ENCODE measurements around the gene ADGRD2. TPM values are rescaled to one million over a fixed set of nuclear protein-coding genes. Genes with fewer than 3 reads are reported as not detected.

The ADGRD2 gene
- total RNA-seq, 1 experiment from 2014 or later: not detected

- no peak for DNase-seq (ENCODE audit: low spot score)
Observed at GRCh38 chr9:124510650-124511425, 60.6 kb downstream of the ADGRD2 start.

- peak; percentile 23 for DNase-seq (ENCODE audit: low spot score)
Observed at GRCh38 chr9:124511426-124511840, 61.2 kb downstream of the ADGRD2 start.

- no peak for DNase-seq (ENCODE audit: low spot score)
Observed at GRCh38 chr9:124511891-124512805, 61.9 kb downstream of the ADGRD2 start.

DNA sequence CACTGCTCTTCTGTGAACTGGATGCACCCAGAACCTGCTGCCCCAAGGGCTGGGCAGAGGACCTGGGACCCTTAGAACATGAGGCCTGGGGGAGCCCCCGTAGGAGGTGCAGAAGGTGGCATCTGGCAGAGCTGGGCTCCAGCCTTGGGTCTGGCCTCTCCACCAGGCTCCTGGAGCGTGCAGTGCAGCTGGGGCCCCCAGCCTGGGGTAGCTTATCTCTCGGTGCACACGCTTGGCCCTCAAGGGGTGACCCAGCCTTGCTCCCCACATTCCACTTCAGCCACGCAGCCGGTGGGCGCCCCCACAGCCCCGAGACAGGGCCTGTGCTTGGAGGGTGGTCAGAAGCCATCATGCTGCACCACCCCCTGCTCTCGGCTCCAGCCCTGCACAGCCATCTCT is 62.6 kb downstream of the ADGRD2 start:
- DNase-seq (ENCODE audit: low spot score): no peak

DNA sequence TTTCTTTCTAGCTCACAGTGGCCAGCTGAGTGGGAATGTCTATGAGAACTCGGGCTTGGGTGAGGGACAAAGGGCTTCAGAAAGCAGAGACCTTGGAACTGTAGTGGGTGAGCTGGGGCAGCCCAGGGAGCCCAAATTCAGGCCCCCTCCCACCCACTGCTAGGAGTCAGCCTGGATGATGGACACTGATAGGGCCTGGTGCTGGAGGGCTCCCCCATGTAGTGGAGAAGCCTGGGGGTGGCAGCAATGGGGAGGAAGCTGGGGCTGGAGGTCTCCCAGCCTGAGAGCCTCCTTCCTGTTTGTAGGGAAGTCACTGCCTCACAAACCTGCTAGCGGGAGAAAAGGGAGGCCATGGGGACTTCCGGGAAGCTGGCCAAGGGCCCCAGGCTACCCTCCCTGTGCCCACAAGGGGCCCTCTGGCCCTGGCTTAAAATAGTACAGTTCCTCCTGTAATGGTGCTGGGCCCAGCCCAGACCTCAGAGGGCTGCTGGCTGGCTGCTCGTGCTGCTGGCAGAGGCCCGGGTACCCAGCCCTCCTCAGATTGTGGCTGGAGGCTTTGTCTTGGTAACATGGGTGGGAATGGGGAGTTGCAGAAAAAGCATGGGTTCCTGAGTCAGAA is 63.2 kb downstream of the ADGRD2 start:
- no peak for DNase-seq (ENCODE audit: low spot score)

- DNase-seq (ENCODE audit: low spot score): no peak
Observed at GRCh38 chr9:124514125-124514524, 63.9 kb downstream of the ADGRD2 start.

DNA sequence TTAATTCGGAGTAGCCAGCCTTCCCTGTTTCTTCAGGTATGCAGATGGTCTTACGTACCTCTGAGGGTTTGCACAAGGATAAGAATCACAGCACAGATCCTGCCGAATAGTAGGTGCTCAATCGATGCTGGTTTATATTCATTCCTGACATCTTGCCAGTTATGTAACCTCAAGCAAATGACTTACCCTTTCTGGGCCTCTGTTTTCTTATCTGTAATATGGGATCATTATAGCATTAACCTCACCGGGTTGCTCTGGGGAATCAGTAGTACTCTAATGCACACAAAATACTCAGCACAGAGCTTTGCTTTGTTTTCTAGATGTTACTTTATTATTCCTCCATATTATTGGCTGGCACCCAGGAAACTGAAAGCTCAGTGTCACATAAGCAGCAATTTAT is 64.6 kb downstream of the ADGRD2 start:
- no peak for DNase-seq (ENCODE audit: low spot score)

DNA sequence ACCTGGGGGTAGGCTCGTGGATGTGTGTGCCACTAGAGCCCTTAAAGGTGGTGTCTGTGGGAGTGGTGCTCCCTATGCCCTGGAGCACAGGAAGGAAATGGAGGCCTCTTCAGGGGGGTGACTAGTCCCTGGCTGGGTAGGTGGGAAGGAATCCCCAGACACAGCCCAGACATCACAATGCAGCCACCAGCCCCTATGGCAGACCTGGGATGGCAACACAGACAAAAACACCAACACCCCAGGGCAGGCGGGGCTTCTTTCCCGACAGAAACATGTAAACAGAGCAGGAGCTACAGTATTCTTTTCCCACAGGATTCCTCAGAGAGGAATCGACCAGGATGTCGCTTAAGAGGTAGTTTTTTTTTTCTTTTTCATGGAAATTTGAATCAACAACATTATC is 67.3 kb downstream of the ADGRD2 start:
- DNase-seq (ENCODE audit: low spot score): no peak

DNA sequence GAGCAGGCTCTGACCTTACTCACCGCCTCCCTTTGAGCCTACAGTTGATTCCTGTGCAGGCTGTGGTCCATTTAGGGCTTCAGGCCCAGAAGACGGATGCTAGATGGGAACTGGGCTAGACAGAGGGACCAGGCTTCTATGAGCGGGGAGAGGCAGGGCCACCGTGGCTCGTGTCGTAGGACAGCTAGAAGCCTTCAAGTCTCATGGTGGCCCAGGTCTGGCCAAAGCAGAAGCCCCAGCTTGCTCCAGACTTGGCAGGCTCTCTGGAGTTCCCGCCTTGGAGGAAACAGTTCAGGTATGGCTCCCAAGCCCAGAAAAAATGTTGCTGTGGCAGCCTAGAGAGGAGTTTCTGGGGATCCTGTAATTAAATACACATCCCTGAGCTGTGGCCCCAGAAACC is 67.9 kb downstream of the ADGRD2 start:
- no peak for DNase-seq (ENCODE audit: low spot score)

GRCh38 chr9:124520206-124520596 is 70.0 kb downstream of the ADGRD2 start:
- DNase-seq (ENCODE audit: low spot score): peak; percentile 76

- DNase-seq (ENCODE audit: low spot score): no peak
Observed at GRCh38 chr9:124521142-124521541, 70.9 kb downstream of the ADGRD2 start.

DNA sequence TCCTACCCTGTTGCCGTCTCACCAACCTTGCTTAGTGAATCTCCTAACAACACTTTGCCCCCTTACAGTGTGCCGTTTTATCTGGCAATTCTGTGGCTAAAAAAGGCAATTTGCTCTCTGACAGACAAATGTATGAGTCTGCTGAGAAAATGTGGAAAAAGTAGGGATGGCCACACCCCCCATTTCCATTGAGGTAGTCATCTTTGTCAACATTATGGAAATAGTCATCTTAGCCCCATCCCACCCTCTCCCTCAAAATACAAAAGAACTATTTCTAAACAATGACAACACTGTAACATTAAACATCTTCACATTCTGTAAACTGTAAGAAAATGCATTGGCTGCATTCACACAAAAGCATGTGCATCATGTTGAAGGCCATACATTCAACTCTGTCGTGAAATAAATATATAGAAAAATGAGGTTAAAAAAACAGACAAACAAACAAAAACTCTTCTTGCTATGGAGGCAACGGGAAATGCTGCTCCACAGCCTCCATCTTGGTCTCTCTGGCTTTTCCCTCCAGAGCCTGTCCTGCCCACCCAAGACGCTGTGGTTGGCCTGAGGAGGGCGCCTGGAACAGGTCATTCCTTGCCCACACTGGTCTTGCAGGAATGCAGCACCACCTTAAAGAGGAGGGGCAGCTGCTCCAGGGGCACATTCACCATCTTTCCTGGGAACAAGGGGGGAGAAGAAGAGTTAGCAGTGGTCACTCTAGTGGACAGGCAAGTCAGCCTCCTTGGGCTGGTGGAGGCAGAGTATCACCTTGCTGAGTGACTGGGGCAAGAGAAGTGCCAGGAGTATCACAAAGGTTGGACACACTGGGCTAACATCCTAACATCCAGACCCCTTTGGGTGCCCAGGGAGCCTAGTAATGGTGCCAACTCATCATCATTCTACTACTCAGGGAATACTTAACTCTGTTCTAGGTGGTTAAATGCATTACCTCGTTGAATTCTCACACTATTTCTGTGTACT is 72.2 kb downstream of the ADGRD2 start:
- peak; percentile 39 for DNase-seq (ENCODE audit: low spot score)

GRCh38 chr9:124526174-124526573 is 75.9 kb downstream of the ADGRD2 start:
- DNase-seq (ENCODE audit: low spot score): no peak

GRCh38 chr9:124527781-124528180 is 77.5 kb downstream of the ADGRD2 start:
- DNase-seq (ENCODE audit: low spot score): no peak

Other genes with a start within 250 kb of the ADGRD2 start
- gene NEK6, start 192.5 kb upstream of the ADGRD2 start, total RNA-seq (2014; rRNA removed; shearing (Covaris generic)): 17.0 and 22.1 TPM in 2 replicates
- gene PSMB7, start 35.0 kb upstream of the ADGRD2 start, total RNA-seq (2014; rRNA removed; shearing (Covaris generic)): 195 and 197 TPM in 2 replicates
- gene NR5A1, start 56.9 kb downstream of the ADGRD2 start, total RNA-seq (2014; rRNA removed; shearing (Covaris generic)): 0.16 and 0.28 TPM in 2 replicates

Data from HT-29 (cell line).